ENCODE measurements around the gene SCAI.
A peak's percentile ranks its signal among the peaks of the same experiment; 100 is the strongest.
"Not testable (repeated sequence)": the region's sequence is repeated elsewhere in the genome, so short reads cannot be mapped to it uniquely, and the experiment has no call there.

Gene SCAI

DNA sequence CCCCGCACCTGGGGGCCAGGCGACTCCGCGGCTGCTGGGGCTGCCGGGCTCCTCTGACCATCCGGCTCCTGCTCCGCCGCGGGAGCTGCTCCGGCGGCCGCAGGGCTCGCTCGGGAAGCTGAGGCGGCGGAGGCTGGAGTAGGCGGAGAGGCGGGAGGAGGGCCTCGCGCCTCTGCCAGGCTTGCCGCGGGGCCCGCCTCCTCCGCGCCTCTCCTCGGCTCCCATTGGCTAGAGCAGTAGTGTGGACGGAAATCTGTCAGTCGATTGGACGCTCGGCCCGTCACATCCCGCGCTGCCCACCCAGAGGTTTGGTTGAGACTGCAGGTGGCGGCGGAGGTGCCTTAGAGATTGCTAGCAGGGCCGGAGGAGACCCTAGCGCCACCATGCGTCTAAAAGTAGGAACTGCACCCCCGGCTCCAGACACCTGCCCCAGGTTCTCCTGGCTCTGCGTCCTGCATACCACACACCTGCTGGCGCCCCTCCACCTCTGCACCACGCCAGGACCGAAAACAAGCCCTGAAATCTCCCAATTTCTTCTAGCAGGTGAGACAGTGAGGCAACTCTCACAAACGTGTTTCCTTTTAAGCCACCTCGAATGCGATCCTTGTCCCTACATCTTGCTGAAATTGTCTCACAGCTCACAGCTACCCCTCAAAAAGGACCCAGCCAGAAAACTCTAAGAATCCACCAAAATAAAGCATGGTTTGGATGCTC, at the start of gene SCAI:
TSS of gene SCAI (minus strand) at position 152 of the 714 bp plus-strand sequence. CDS start at position 61, 91 bp downstream.
- peak; percentile 97 for DNase-seq (ENCODE audit: low read depth, low spot score)

DNA sequence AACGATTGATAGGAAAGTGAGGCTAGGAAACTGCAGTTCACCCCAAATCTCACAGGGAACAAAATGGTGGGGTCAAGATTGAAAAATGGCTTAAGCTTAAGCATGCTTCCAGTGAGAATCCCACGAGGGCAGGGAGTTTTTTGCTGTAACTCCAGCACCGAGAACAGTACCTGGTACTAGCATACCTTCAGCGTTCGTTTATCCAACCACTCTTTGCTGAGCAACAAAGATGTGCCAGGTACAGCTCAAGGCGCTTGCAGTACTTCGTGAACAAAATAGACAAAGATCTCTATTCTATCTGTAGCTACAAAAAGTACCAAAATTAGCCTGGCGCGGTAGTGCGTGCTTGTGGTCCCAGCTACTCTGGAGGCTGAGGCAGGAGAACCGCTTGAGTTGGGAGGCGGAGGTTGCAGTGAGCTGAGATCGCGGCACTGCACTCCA, 47.1 kb upstream of the SCAI start:
- no peak for DNase-seq (ENCODE audit: low read depth, low spot score)

DNA sequence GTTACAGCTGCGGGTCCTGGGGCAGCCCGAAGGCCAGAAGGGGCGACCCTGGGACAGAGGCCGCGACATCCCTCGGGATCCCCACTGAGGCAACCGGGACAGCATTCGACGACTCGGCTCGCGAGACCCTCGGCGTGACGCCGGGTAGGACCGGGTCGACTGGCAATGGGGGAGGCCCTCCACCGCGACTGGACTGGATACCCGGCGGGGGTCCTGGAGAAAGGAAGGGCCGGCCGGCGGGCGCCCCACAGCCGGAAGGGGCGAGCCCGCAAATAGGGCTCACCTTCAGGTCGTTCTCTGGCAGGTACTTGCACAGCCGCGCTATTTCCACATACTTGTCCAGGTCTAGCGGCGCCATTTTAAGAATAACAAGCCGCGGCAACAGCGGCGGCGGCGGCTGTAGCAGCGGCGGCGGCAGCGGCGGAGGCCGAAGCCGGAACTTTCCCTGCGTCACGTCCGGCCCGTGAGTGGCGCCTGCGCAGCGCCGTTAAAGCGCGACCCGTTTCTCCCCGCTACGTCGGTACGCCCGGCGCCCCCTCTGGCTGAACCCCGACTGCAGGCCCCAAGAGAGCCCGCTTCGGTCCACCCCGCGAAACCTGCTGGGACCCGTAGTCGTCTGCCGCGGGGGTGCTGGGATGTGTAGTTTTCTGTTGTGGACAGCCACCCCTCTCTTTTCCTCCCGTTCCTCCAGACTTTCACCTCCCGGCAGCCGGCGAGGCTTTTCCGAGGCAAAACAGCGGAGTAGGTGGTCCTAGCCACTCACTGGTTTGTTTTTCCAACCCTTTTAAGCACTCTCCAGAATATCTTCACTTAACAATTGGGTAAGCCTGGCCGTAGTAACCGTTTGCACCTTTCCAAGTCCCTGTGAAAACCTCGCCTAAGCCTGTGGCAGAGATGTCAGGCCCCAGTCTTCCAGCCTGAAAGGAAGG, 46.3 kb upstream of the SCAI start, which contains the start of gene PPP6C:
TSS of gene PPP6C (minus strand) at position 443 of the 929 bp plus-strand sequence. CDS start at position 358, 85 bp downstream.
- DNase-seq (ENCODE audit: low read depth, low spot score), result peak; percentile 94

DNA sequence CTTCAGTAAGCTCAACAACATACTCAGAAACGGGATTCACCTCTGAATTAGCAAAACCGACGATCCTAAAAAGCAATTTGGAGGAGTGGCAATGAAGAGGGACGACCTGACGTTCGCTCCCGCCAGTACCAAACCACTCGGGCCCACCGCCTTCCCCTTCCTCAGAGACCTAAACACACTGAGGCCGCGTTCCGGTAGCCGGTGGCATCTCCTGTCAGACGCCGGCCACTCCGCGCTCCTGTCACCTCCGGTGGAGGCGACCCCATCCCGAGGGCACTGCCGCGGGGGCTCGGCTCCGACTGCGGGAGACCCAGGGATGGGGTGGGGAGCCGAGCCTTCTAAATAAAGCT, 45.7 kb upstream of the SCAI start:
- DNase-seq (ENCODE audit: low read depth, low spot score), result no peak

DNA sequence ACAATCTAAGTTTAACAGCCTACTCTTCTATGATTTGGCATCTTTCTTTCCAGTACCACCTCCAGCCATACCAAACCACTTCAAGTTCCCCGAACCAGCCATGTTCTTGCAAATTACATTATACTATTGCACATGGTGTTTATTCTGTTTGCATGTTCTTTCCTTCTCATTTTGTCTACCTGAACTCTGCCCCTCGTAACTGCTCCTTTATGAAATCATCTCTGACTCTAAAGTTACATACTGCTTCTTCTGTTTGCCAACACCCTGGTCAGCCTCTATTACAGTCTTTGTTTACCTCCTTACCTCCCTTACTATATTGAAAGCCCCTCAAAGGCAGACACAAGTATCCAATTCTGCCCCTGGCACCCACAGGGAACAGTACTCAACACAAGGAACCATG, 40.2 kb upstream of the SCAI start:
- no peak for DNase-seq (ENCODE audit: low read depth, low spot score)

DNA sequence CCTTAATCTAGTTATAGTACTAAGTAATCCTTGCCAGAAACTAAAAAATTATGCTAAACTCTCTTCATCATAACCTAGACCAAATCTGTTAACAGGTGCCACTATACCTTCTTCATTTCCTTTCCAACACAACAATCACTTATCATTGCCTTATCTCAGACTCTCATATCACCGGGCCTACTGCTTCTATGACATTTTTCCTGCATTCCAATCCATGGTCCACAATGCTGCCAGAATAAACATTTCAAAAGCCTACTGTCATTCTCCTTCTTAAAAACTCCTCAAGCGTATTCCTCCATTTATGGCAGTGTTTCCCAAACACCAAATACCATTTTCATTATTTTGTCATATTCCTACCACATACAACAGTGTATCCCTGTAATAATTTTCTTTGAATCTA, 39.7 kb upstream of the SCAI start:
- no peak for DNase-seq (ENCODE audit: low read depth, low spot score)

DNA sequence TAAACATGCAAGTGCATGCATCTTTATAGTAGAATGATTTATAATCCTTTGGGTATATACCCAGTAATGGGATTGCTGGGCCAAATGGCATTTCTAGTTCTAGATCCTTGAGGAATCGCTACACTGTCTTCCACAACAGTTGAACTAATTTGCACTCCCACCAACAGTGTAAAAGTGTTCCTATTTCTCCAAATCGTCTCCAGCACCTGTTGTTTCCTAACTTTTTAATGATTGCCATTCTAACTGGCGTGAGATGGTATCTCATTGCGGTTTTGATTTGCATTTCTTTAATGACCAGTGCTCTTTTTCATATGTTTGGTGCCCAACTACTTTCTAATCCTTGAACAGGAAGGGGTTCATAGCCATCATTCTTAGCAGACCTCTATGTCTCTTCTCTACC, 38.4 kb upstream of the SCAI start:
- DNase-seq (ENCODE audit: low read depth, low spot score), result not testable (repeated sequence)

DNA sequence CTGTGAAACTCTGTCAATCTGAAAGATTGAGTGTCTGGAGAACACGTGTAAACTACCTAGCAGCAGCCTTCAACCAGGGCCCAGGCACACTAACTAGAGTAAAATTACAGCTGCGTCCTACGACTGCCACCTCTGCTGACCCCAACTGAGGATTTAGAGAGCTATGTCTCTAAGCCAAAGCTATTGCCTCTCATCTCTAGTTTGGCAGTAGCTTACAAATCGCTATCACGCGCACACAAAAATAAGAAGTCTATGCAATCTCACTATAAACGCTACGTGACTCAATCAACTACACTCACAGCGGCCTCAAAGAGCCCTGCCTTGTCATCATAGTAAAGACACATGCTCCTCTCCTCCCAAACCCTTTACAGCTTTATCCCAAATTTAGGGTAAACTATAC, 37.5 kb upstream of the SCAI start:
- DNase-seq (ENCODE audit: low read depth, low spot score), result no peak

DNA sequence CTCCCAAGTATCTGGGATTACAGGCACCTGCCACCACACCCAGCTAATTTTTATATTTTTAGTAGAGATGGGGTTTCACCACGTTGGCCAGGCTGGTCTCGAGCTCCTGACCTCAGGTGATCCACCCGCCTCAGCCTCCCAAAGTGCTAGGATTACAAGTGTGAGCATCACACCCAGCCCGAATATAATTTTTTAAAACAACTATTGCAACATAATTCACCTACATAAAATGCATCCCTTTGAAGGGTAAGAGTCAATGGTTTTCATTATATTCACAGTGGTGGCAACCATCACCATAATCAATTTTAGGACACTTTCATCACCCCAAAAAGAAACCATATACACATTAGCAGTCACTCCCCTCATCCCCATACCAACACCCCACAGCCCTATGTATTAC, 36.4 kb upstream of the SCAI start:
- not testable (repeated sequence) for DNase-seq (ENCODE audit: low read depth, low spot score)

DNA sequence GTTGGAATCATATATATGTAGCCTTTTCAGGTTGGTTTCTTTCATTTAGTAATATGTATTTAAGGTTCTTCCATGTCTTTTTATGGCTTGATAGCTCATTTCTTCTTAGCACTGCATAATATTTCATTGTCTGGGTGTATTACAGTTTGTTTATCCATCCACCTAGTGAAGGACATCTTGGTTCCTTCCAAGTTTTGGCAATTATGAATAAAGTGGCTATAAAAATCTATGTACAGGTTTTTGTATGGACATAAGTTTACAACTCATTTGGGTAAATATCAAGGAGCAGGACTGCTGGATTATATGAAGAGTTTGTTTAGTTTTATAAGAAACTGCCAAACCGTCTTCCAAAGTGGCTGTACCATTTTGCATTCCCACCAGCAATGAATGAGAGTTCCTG, 34.6 kb upstream of the SCAI start:
- DNase-seq (ENCODE audit: low read depth, low spot score), result no peak

DNA sequence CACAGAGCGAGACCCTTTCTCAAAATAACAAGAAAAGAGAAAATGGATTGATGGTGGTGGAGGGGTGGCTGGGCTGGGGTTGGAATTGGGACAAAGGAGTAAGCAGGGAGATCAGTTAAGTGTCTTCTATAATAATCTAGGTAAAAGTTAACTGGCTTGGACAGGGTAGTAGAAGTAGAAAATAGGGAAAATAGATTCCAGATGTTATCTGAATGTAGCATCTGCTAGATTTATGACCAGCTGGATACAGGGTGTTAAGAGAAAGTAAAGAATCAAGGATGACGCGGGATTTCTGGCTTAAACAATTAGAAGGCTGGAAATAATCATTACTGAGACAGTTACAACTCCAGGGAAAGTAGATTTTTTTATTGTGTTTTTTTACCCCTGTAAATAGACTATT, 33.3 kb upstream of the SCAI start:
- no peak for DNase-seq (ENCODE audit: low read depth, low spot score)

DNA sequence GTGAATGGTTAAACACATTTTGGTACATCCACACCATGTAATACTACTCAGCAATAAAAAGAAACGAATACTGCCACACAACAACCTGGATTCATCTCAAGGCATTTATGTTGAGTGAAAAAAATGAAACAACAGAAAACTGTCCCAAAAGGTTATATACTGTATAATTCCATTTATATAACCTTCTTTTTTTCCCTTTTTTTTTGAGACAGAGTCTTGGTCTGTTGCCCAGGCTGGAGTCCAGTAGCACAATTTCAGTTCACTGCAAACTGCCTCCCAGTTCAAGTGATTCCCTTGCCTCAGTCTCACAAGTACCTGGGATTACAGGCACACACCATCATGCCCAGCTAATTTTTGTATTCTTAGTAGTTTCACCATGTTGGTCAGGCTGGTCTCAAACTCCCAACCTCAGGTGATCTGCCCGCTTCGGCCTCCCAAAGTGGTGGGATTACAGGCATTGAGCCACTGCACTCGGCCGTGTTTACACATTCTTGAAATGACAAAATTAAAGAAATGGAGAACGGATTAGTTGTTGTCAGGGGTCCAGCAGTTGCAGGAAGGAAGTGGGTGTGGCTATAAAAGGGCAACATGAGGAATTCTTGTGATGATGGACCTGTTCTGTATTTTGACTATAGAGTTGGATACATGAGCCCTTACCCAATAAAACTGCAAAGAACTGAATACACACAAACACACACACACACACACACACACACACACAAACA, 28.9 kb upstream of the SCAI start:
- no peak for DNase-seq (ENCODE audit: low read depth, low spot score)

DNA sequence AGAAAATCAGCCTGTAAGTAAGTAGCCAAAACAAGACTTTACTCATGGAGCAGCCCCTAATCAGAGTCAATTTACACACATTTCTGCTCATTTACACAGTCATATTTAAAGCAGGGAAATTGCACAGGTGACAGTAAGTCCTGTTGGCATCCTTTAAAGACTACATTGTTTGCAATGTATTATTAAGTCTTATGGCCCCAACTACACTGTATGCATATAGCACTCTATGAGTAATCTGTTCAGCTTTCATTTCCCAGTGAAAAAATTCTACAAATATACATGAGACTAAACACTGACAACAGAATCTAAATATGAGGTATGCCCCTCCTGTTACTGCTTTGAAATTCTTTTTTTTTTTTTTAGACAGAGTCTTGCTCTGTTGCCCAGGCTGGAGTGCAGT, 26.6 kb upstream of the SCAI start:
- no peak for DNase-seq (ENCODE audit: low read depth, low spot score)

DNA sequence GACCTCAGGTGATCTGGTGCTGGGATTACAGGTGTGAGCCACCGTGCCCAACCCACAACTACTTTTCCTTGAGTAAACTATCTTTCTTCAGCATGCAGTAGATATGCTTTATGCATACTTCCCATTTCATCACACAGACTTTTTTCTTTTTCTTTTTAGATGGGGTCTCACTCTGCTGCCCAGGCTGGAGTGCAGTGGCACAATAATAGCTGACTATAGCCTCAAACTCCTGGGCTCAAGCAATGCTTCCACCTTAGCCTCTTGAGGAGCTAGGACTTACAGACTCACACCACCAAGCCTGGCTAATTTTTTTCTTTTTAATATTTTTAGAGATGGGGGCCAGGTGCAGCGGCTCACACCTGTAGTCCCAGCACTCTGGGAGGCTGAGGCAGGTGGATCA, 23.4 kb upstream of the SCAI start:
- DNase-seq (ENCODE audit: low read depth, low spot score), result no peak

DNA sequence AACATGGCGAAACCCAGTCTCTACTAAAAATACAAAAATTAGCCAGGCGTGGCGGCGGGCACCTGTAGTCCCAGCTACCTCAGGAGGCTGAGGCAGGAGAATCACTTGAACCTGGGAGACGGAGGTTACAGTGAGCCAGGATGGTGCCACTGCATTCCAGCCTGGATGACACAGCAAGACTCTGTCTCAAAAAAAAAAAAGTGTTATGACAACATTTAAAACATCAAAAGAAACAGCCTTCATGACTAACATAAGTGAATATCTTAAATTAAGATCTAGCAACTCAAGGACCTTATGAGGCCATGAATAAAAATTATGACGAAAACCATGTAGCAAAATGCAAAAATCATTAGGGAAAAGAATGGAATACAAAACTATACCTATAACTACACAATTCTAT, 19.6 kb upstream of the SCAI start:
- DNase-seq (ENCODE audit: low read depth, low spot score), result not testable (repeated sequence)

DNA sequence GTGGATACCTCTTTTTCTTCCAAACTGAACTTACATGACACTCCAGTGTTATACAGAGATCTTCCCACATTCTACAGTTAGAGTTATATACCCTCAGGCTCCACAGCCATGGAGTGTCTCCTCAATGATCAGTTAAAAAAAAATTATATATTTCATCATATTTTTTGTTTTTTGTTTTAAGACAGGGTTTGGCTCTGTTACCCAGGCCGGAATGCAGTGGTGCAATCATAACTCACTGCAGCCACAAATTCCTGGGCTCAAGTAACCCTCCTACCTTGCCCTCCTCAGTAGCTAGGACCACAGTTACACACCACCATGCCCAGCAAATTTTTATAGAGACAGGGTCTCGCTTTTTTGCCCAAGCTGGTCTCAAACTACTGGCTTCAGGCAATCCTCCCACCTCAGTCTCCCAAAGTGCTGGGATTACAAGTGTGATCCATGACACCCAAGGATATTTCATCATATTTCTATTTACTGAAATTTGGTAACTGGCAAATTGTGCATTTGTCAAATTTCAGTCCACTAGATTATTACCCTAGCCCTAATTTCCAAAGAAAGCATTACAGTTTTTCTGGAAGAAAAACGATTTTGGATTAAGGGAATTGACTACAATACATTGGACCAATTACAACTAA, 18.1 kb upstream of the SCAI start:
- no peak for DNase-seq (ENCODE audit: low read depth, low spot score)

DNA sequence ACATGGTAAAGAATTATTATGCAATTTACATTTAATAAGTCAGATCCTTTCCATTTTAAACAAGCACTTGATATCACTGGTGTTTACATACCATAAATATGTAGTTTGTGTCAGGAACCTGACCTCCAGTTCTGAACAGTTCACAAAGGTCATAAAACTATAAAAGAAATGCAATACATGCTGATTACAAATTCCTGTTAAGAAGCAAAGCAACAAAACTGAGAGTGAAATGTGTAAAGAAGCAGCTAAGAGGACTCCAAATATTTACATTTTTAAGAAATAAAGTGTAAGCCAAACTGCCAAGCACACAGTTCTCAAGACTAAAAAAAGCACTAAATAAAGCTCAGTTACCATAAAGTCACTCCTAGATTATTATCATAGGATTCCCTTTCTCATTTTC, 17.4 kb upstream of the SCAI start:
- DNase-seq (ENCODE audit: low read depth, low spot score), result no peak

DNA sequence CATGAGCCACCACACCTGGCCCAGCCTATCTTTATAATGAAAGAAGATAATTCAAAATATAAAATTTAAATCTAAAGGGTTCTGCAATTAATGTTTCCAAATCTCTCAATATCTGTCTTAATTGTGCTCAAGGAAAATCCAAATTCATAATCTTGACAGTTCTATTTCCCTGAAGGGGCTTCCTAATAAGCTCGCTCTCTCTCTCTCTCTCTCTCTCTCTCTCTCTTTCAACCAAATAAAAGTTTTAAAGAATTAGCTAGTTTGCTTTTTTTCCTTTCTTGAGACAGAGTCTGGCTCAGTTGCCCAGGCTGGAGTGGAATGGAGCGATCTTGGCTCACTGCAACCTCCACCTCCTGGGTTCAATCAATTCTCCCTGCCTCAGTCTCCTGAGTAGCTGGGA, 13.2 kb upstream of the SCAI start:
- no peak for DNase-seq (ENCODE audit: low read depth, low spot score)

DNA sequence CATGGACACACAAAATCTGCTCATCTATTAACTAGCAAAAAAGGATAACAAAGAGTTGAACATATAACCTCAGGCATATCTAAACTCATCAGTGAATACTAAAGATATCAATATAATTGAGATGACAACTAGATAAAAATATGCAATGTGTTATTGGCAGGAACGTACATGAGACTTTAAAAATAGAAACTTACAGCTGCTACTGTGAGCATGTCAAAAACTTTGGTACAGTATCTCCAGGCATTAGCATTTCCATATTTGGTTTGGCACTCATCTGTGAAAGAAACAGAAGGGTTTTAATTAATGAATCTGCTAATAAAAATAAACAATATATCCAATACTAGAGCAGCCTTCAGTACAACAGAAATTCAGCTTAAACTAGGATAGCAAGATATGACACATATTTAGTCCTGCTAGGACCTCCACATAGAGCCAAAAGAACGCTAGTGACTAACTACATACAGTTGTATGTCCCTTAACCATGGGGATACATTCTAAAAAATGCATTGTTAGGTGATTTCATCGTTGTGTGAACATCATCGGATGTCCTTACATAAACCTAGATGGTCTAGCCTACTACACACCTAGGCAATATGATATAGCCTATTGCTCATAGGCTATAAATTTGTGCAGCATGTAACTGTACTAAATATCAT, 10.5 kb upstream of the SCAI start:
- DNase-seq (ENCODE audit: low read depth, low spot score), result no peak

DNA sequence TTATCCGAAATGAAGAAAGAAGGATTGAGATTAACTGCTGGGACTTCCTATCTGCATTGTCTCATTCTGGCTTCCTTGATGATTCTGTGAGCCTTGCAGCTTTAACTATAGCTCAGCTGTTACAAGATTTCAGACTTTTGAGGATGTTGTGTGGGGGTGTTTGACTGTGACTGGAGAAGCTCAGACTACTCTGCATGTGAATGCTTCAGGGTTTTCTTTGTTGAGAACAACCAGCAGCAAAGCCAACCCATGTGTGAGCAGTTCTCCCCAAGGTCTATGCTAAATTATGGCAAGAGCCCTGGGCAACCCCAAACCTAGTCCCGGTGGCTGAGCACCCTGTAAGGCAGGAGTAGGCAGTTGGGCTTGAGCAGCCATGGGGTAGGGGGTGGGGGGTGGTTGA, 8.4 kb upstream of the SCAI start:
- no peak for DNase-seq (ENCODE audit: low read depth, low spot score)
